GM19023 (cell line): Measurements from ENCODE around the gene STARD3NL.

Source experiments
- ATAC-seq: cut with Tn5 transposase; IDR thresholded peaks from one replicate; pipeline ENCODE4 v1.9.1; 2021; ENCODE audit warnings: mild to moderate bottlenecking, moderate library complexity; ENCODE audit not compliant: unreplicated experiment

STARD3NL gene

GRCh38 chr7:38182450-38182849 is 4.4 kb downstream of the STARD3NL start:
- ATAC-seq = no peak

GRCh38 chr7:38185395-38186307 is 7.6 kb downstream of the STARD3NL start:
- ATAC-seq = no peak

GRCh38 chr7:38186593-38187314 is 8.7 kb downstream of the STARD3NL start:
- ATAC-seq = no peak

DNA sequence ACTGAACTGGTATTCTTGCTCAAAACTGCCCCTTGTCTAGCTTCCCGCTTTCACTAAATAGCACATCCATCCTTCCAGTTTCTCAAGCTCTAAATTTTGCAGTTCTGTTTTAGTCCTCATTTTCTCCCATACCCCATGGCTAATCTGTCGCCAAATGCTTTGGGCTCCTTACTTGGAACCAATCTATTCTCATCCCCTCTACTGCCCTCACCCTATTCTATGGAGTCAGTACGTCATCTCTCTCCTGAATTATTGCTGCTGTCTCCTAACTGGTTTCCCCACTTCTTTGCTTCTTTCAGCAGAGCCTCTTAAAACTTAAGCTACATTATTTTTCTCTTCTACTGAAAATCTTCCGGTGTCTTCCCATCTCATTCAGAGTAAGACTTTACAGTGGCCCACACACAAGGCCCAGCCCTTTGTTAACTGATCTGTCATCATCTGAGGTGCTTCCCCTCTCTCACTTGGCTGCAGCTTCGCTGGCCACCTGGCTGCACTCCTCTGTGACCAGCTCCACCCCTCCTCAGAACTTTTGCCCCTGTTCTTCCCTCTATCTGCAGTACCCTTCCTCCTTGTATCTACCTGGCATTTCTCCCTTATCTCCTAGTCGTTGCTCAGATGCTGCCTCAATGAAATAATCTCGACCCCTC is 9.9 kb downstream of the STARD3NL start:
- ATAC-seq = peak; percentile 98

DNA sequence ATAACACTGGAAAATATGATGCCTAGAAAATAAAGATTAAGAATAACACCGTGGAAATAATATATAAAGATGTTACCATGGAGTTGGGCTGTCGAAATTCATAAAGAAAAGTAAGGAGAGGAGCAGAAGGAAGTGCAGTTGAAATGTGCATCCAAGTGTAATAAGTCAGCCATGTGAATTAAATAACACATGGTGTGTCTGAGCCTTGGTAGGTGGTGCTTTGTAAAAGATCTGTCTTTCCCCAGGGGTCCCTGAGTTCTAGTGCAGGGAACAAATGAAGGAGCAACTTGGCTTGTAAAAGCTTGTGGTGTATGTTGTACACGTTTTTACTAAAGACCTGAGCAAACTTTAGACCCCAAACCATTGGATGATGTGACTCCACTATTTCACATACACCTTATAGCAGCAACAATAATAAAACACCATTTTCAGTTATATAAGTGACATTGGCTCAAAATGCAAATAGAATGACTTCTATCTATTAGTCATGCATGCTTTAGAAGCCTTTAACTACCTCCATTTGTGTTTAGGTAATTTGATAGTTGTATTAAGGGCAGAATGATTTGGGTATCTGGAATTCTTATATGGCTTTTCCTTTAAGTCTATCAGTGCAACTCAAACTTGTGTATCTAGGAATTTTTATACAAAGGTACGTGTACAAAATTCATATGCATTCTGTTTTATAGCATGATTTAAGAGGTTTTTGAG is 11.3 kb downstream of the STARD3NL start:
- no peak for ATAC-seq

- ATAC-seq = no peak
Measured at GRCh38 chr7:38190011-38190410, 12.0 kb downstream of the STARD3NL start.

- no peak for ATAC-seq
Measured at GRCh38 chr7:38191791-38192190, 13.7 kb downstream of the STARD3NL start.

DNA sequence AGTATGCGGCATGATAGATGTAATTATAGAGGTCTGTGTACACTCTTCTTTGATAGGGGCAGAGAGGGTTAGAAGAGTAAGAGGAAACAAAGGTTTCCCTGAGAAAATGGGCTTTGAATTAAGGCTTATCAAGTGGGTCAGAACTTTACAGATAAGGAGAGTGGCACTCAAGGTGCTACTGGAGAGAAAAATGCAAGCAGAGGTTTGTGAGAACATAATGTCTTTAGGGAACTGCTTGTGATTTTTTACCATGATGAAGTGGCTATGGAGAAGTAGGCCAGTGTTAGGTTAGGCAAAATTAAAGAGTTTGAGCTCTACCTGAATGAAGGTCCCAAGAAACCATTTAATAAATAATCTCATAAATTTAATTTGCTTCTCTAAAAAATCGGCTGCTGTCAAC is 14.3 kb downstream of the STARD3NL start:
- ATAC-seq = no peak

- no peak for ATAC-seq
Measured at GRCh38 chr7:38195804-38196595, 18.0 kb downstream of the STARD3NL start.

- ATAC-seq = no peak
Measured at GRCh38 chr7:38198366-38198765, 20.3 kb downstream of the STARD3NL start.

DNA sequence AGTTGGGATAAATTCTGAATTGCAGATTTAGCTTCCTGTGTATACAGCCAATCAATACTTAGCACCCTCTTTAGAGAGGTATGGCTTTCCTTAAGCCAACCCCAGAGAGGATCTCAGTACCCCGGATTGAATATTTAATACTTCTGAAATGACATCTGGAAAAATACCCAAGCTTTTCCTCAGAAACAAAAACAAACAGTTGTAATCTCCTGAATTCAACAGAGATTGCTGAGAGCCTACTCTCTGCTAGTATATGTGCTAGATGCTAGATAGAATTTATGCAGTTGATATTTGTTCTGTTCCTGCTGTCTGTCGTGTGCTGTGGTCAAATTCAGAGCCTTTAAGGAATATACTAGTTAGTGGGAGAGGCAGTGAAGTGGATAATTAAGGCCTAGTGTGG is 21.1 kb downstream of the STARD3NL start:
- ATAC-seq = no peak

DNA sequence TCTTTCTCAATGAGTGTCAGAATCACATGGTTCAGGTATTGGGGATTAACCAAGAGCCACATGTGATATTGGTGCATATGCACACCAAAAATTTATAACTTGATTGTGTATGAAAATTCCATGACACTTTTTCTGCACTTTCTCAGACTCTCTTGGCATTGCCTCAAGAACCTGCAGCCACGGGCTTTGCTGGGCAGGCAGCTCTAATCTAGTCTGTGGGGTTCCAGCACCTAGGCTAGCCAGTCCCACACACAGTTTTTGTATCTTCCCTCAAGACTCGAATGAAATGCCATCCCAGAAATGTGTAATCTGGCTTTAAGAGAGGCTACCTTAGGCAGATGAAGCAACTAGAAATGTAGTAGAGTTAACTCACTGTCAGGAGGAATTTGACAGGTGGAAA is 21.7 kb downstream of the STARD3NL start:
- ATAC-seq = no peak

GRCh38 chr7:38206071-38206470 is 28.0 kb downstream of the STARD3NL start:
- no peak for ATAC-seq

DNA sequence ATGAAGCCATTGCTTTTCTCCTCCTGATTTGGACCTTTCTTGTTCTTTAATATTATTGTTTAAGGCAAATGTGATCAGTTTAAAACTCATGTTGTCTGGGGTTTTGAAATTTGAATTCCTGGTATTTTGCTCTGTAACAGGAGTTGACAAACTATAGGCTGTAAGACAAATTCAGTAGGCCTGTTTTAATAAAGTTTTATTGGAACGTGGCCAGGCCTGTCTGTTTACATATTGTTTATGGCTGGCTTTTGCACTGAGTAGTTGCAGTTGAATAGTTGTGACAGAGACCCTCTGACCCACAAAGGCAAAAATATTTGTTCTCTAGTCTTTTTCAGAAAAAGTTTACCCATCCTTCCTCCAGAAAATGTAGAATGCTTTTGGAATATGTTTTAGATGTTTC is 29.8 kb downstream of the STARD3NL start:
- ATAC-seq = no peak

- no peak for ATAC-seq
Measured at GRCh38 chr7:38211486-38211885, 33.4 kb downstream of the STARD3NL start.

DNA sequence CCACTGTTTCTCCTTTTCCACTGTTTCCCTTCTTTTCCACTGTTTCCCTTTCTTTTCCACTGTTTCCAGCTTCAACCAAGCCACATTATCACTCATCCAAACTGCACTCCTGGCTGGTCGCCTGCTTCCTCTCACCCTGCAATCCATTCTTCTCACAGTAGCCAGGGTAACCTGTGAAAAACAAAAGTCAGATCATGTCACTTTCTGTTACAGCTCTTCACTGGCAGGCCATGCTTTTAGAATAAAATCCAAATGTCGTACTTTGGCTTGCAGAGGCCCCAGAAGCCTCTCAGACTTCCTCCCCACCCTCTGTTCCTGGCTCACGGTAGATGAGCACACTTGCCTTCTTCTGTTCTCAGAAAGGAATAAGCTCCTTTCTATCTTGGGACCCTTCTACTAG is 33.9 kb downstream of the STARD3NL start:
- no peak for ATAC-seq

- ATAC-seq = no peak
Measured at GRCh38 chr7:38215115-38215514, 37.1 kb downstream of the STARD3NL start.

DNA sequence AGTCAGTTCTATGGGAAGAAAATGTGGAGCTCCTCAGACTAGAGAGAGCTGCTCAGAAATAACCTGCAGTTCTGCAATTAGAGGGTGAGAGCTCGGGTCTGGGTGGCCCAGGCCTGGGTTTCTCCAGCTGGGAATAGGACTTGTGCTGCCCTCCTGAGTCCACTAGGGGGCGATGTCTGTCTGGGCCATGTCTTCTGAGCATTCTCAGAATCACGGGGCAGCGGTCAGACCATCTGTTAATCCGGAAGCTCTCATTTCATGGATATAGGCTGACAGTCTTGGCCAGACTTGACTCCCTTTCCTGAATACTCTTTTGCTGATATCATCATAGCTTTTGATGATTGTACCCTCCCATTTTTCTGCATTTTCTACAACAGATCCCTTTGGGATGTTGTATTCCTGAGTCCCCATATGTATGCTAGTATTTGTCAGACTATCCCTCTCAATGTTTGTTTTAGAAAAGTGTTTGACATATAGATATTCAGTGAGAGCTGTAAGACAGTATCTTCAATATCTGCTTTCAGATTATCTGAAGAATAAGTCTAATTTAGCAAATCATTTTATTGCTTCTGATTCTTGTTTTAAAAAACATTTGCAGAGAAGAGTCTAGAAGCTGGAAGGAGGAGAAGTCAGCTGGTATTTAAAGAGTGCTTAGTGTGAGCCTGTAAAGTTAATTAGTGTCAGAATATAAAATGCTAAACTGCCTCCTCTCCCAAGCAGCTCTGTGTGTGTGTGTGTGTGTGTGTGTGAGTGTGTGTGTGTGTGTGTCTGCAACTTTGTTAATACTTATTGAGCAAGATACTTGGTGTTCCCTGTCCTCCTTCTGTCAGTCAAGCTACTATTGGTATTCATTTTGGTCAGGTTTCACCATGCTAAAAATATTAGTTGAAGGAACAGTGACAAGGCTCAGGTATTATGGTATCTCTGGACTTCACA is 38.0 kb downstream of the STARD3NL start:
- peak; percentile 88 for ATAC-seq

GRCh38 chr7:38217672-38218071 is 39.6 kb downstream of the STARD3NL start:
- no peak for ATAC-seq
